GM12878 (cell line): ENCODE measurements around the gene SCNN1A. TPM values are rescaled to one million over a fixed set of nuclear protein-coding genes. Genes with fewer than 3 reads are reported as not detected.

ENCODE experiments used
- CREB1 ChIP-seq: IDR thresholded peaks from 2 replicates; pipeline ENCODE4 v1.6.1; 2012; ENCODE audit warnings: low read depth, mild to moderate bottlenecking, inconsistent platforms
- HDAC2 ChIP-seq: fragments of 200-600 bp; sonication (generic); IDR thresholded peaks from 2 replicates; pipeline ENCODE4 v1.6.1; 2017
- MYB ChIP-seq: fragments of 150-350 bp; IDR thresholded peaks from 2 replicates; pipeline ENCODE4 v1.6.1; 2014; ENCODE audit warnings: mild to moderate bottlenecking, low read depth, low read length, borderline replicate concordance
- RAD21 ChIP-seq: IDR thresholded peaks from 2 replicates; pipeline ENCODE4 v1.6.1; 2011; ENCODE audit warnings: mild to moderate bottlenecking, low read depth, low read length, moderate library complexity; ENCODE audit not compliant: insufficient read depth
- WRNIP1 ChIP-seq: IDR thresholded peaks from 2 replicates; pipeline ENCODE4 v1.6.1; 2011; ENCODE audit warnings: low read depth, low read length, improper control_type of control experiment, borderline replicate concordance
- YY1 ChIP-seq: IDR thresholded peaks from 2 replicates; pipeline ENCODE4 v1.6.1; 2011; ENCODE audit warnings: low read depth, mild to moderate bottlenecking, low read length
- polyA plus RNA-seq, 11 experiments: library from polyadenylated mRNA; depleted of rRNA in 4 of 11; unstranded in 6 of 11; stranded (reverse) in 5 of 11; fragments of >200 nt; fragmentation: Nextera tagmentation in 4 of 11; fragmentation: Illumina TruSeq in 1 of 11; extraction: Ambion mirVana in 4 of 11; extraction: Trizol in 1 of 11; gene quantifications; 1 replicate in 1 of 11; 2 replicates in 10 of 11; pipeline versions ENCODE4 v1.2.1 to v1.2.3, GENCODE V29; 2011 to 2016; ENCODE audit warnings: inconsistent platforms in 2 of 11, missing spikeins in 2 of 11, low read depth in 1 of 11
- total RNA-seq, 4 experiments: library from RNA; depleted of rRNA in 3 of 4; stranded (reverse); fragments of >200 nt in 3 of 4; fragmentation: Illumina TruSeq in 1 of 4; extraction: Trizol in 1 of 4; gene quantifications; 2 replicates each; pipeline versions ENCODE4 v1.2.1 to v1.2.3, GENCODE V29; 2013 to 2021
- TF ChIP-seq, protein P1 (sequence below): fragments of 450-650 bp; formaldehyde crosslinking; IDR thresholded peaks from 2 replicates; pipeline ENCODE4 v1.4.0; 2020; ENCODE audit warnings: mild to moderate bottlenecking, moderate library complexity
- TF ChIP-seq, protein P2 (sequence below): IDR thresholded peaks from 2 replicates; pipeline ENCODE4 v1.6.1; 2012; ENCODE audit warnings: improper control_type of control experiment, low read depth, low read length; ENCODE audit not compliant: insufficient replicate concordance
- TF ChIP-seq, protein P3 (sequence below): fragments of 450-650 bp; IDR thresholded peaks from 2 replicates; pipeline ENCODE4 v1.6.1; 2016; ENCODE audit warnings: mild to moderate bottlenecking

The SCNN1A gene
- total and polyA plus RNA-seq, 10 of the 15 experiments (the other 5 are each of a cell fraction or from before 2014, with no cell fraction given), result 0.14 to 0.69 TPM; not detected in 8

DNA sequence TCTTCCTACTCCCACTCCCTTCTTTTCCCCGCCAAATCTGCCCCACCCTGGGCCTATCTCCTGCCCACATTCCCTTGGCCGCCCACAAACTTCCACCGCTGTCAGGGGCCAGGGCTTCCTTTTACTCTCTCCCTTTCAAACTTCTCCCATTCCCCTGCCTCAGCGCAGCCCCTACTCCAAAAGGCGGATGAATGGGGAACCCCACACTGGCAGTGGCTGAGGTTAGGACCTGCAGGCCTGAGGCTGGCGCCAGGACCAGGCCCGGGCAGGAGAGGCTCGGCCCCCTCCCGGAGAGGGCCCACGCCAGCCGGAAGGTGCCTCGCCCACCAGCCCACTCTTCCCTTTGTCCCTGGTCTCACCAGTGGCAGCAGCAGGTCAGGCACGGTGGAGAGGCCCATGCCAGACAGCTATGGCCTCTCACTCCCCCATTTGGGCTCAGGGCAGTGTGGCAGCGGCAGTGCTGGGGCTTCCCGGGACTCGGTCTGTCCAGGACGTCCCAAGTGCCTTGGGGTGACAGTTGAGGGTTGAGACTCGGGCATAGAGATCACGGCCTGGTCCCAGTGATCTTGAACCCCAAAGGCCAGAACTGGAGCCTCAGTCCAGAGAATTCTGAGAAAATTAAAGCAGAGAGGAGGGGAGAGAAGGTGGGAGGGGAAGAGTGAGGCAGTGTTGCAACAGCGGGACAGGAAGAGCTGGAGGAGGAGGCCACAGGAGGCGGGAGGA lies 33.8 kb downstream of the SCNN1A start, which contains the start of gene TNFRSF1A (continued):
- TF ChIP-seq, protein P1, sequence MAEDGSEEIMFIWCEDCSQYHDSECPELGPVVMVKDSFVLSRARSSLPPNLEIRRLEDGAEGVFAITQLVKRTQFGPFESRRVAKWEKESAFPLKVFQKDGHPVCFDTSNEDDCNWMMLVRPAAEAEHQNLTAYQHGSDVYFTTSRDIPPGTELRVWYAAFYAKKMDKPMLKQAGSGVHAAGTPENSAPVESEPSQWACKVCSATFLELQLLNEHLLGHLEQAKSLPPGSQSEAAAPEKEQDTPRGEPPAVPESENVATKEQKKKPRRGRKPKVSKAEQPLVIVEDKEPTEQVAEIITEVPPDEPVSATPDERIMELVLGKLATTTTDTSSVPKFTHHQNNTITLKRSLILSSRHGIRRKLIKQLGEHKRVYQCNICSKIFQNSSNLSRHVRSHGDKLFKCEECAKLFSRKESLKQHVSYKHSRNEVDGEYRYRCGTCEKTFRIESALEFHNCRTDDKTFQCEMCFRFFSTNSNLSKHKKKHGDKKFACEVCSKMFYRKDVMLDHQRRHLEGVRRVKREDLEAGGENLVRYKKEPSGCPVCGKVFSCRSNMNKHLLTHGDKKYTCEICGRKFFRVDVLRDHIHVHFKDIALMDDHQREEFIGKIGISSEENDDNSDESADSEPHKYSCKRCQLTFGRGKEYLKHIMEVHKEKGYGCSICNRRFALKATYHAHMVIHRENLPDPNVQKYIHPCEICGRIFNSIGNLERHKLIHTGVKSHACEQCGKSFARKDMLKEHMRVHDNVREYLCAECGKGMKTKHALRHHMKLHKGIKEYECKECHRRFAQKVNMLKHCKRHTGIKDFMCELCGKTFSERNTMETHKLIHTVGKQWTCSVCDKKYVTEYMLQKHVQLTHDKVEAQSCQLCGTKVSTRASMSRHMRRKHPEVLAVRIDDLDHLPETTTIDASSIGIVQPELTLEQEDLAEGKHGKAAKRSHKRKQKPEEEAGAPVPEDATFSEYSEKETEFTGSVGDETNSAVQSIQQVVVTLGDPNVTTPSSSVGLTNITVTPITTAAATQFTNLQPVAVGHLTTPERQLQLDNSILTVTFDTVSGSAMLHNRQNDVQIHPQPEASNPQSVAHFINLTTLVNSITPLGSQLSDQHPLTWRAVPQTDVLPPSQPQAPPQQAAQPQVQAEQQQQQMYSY, result no peak
- TF ChIP-seq CREB1, result no peak
- peak; percentile 41 for TF ChIP-seq YY1
- TF ChIP-seq, protein P2, sequence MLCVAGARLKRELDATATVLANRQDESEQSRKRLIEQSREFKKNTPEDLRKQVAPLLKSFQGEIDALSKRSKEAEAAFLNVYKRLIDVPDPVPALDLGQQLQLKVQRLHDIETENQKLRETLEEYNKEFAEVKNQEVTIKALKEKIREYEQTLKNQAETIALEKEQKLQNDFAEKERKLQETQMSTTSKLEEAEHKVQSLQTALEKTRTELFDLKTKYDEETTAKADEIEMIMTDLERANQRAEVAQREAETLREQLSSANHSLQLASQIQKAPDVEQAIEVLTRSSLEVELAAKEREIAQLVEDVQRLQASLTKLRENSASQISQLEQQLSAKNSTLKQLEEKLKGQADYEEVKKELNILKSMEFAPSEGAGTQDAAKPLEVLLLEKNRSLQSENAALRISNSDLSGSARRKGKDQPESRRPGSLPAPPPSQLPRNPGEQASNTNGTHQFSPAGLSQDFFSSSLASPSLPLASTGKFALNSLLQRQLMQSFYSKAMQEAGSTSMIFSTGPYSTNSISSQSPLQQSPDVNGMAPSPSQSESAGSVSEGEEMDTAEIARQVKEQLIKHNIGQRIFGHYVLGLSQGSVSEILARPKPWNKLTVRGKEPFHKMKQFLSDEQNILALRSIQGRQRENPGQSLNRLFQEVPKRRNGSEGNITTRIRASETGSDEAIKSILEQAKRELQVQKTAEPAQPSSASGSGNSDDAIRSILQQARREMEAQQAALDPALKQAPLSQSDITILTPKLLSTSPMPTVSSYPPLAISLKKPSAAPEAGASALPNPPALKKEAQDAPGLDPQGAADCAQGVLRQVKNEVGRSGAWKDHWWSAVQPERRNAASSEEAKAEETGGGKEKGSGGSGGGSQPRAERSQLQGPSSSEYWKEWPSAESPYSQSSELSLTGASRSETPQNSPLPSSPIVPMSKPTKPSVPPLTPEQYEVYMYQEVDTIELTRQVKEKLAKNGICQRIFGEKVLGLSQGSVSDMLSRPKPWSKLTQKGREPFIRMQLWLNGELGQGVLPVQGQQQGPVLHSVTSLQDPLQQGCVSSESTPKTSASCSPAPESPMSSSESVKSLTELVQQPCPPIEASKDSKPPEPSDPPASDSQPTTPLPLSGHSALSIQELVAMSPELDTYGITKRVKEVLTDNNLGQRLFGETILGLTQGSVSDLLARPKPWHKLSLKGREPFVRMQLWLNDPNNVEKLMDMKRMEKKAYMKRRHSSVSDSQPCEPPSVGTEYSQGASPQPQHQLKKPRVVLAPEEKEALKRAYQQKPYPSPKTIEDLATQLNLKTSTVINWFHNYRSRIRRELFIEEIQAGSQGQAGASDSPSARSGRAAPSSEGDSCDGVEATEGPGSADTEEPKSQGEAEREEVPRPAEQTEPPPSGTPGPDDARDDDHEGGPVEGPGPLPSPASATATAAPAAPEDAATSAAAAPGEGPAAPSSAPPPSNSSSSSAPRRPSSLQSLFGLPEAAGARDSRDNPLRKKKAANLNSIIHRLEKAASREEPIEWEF, result no peak
- TF ChIP-seq MYB, result no peak
- TF ChIP-seq, protein P3, sequence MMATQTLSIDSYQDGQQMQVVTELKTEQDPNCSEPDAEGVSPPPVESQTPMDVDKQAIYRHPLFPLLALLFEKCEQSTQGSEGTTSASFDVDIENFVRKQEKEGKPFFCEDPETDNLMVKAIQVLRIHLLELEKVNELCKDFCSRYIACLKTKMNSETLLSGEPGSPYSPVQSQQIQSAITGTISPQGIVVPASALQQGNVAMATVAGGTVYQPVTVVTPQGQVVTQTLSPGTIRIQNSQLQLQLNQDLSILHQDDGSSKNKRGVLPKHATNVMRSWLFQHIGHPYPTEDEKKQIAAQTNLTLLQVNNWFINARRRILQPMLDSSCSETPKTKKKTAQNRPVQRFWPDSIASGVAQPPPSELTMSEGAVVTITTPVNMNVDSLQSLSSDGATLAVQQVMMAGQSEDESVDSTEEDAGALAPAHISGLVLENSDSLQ, result no peak
- TF ChIP-seq RAD21, result no peak
- no peak for TF ChIP-seq HDAC2
- TF ChIP-seq WRNIP1, result no peak
